GM12891 (cell line): ENCODE data around the gene STK32A.

ENCODE experiments used
- POLR2A ChIP-seq: IDR thresholded peaks from 2 replicates; pipeline ENCODE4 v1.6.1; 2011; ENCODE audit warnings: low read depth, low read length, control low read depth
- POLR2AphosphoS5 ChIP-seq: IDR thresholded peaks from 2 replicates; pipeline ENCODE4 v1.6.1; 2011; ENCODE audit warnings: low read depth, low read length, control low read depth
- SPI1 ChIP-seq: IDR thresholded peaks from 2 replicates; pipeline ENCODE4 v1.6.1; 2011; ENCODE audit warnings: low read depth, low read length, control low read depth
- TAF1 ChIP-seq: IDR thresholded peaks from 2 replicates; pipeline ENCODE4 v1.6.1; 2011; ENCODE audit warnings: low read depth, low read length, control low read depth

- TF ChIP-seq POLR2AphosphoS5: no peak
- no peak for TF ChIP-seq POLR2A
- TF ChIP-seq TAF1: no peak
- no peak for TF ChIP-seq SPI1
Observed at GRCh38 chr5:147404706-147405105, 169.9 kb downstream of the STK32A start.
